SK-N-SH (cell line): Measurements from ENCODE around the gene MPV17L2. TPM values are rescaled to one million over a fixed set of nuclear protein-coding genes. Genes with fewer than 3 reads are reported as not detected.
A peak's percentile ranks its signal among the peaks of the same experiment; 100 is the strongest.

ENCODE experiments used
- CTCF ChIA-PET: fragments of 300-600, 350-600 bp; formaldehyde crosslinking; extraction: SDS; loops from one replicate; lab custom pipeline; 2021; lab: Yijun Ruan, JAX
- POLR2A ChIA-PET: fragments of 350-600 bp; sonication (Branson Sonifier 250); formaldehyde crosslinking; extraction: SDS; loops from one replicate; lab custom pipeline; 2020; ENCODE audit warnings: antibody characterized with exemption, inconsistent platforms; lab: Yijun Ruan, JAX
- DNase-seq: peaks from one replicate; pipeline ENCODE4 v3.0.0; 2012
- H2AFZ ChIP-seq: fragments of 200-600 bp; sonication (generic); 2 replicates; pipeline ENCODE4 v1.8.1; 2016; ENCODE audit warnings: antibody characterized with exemption, mild to moderate bottlenecking, low read depth
- H3F3A ChIP-seq: fragments of 200-600 bp; sonication (generic); replicated peaks from 2 replicates; pipeline ENCODE3; 2016; ENCODE audit warnings: antibody characterized with exemption, mild to moderate bottlenecking; ENCODE audit not compliant: insufficient read depth
- H3K27ac ChIP-seq, 2 experiments: fragments of 200-500 bp in 1 of 2; fragments of 200-600 bp in 1 of 2; sonication (Bioruptor generic) in 1 of 2; sonication (generic), shearing (Covaris generic) in 1 of 2; 2 replicates each; pipeline versions ENCODE4 v1.5.1 to v1.6.1; 2014 to 2016; ENCODE audit warnings: low read depth in 2 of 2, inconsistent platforms in 1 of 2, low read length in 1 of 2, mild to moderate bottlenecking in 1 of 2, mixed read lengths in 1 of 2
- H3K27me3 ChIP-seq: fragments of 200-600 bp; sonication (generic), shearing (Covaris generic); 2 replicates; pipeline ENCODE4 v1.6.1; 2016; ENCODE audit warnings: mixed run types; ENCODE audit not compliant: insufficient read depth
- H3K36me3 ChIP-seq, 2 experiments: fragments of 200-500 bp in 1 of 2; fragments of 200-600 bp in 1 of 2; sonication (Bioruptor generic) in 1 of 2; sonication (generic) in 1 of 2; replicated peaks in 1 of 2; 2 replicates each; pipeline versions ENCODE3 to v1.5.1; 2014 to 2016; ENCODE audit warnings: low read length in 1 of 2, mild to moderate bottlenecking in 1 of 2; ENCODE audit not compliant: insufficient read depth in 2 of 2, control insufficient read depth in 1 of 2
- H3K4me1 ChIP-seq, 2 experiments: fragments of 200-500 bp in 1 of 2; fragments of 200-600 bp in 1 of 2; sonication (Bioruptor generic) in 1 of 2; sonication (generic), shearing (Covaris generic) in 1 of 2; 2 replicates each; pipeline versions ENCODE4 v1.5.1 to v1.6.1; 2014 to 2016; ENCODE audit warnings: low read depth in 1 of 2, low read length in 1 of 2, mixed run types in 1 of 2; ENCODE audit not compliant: insufficient read depth in 2 of 2, control insufficient read depth in 1 of 2
- H3K4me2 ChIP-seq: fragments of 200-600 bp; sonication (generic), shearing (Covaris generic); 2 replicates; pipeline ENCODE4 v1.6.1; 2017; ENCODE audit warnings: mixed run types
- H3K4me3 ChIP-seq, 2 experiments: fragments of 200-500 bp in 1 of 2; fragments of 200-600 bp in 1 of 2; sonication (Bioruptor generic) in 1 of 2; sonication (generic), shearing (Covaris generic) in 1 of 2; 2 replicates each; pipeline versions ENCODE4 v1.5.1 to v1.8.1; 2014 to 2016; ENCODE audit warnings: low read depth in 2 of 2, inconsistent platforms in 1 of 2, low read length in 1 of 2, mild to moderate bottlenecking in 1 of 2, mixed read lengths in 1 of 2, moderate library complexity in 1 of 2
- H3K79me2 ChIP-seq: fragments of 200-600 bp; sonication (generic); 2 replicates; pipeline ENCODE4 v1.8.1; 2017; ENCODE audit warnings: mild to moderate bottlenecking; ENCODE audit not compliant: insufficient read depth
- H3K9ac ChIP-seq: fragments of 200-600 bp; sonication (generic); 2 replicates; pipeline ENCODE4 v1.6.1; 2017; ENCODE audit warnings: mixed run types
- H3K9me2 ChIP-seq: fragments of 200-600 bp; sonication (generic); 2 replicates; pipeline ENCODE4 v1.6.1; 2017; ENCODE audit warnings: mixed run types
- H3K9me3 ChIP-seq: fragments of 200-600 bp; sonication (generic); 2 replicates; pipeline ENCODE4 v1.6.1; 2017; ENCODE audit warnings: mixed run types, mild to moderate bottlenecking, moderate library complexity
- H4K20me1 ChIP-seq: fragments of 200-600 bp; sonication (generic); 2 replicates; pipeline ENCODE4 v1.6.1; 2017; ENCODE audit warnings: mild to moderate bottlenecking, mixed run types; ENCODE audit not compliant: insufficient read depth
- FOSL2 ChIP-seq: IDR thresholded peaks from 2 replicates; pipeline ENCODE4 v1.4.0; 2012; ENCODE audit warnings: low read depth, mild to moderate bottlenecking, moderate library complexity, borderline replicate concordance
- FOXJ3 ChIP-seq: sonication (generic); formaldehyde crosslinking; IDR thresholded peaks from 2 replicates; pipeline ENCODE4 v1.5.1; 2020; ENCODE audit warnings: mild to moderate bottlenecking, missing genetic modification reagents
- MEF2A ChIP-seq: IDR thresholded peaks from 2 replicates; pipeline ENCODE4 v1.4.0; 2012; ENCODE audit warnings: low read depth, borderline replicate concordance
- MXI1 ChIP-seq: IDR thresholded peaks from 2 replicates; pipeline ENCODE4 v1.6.1; 2012; ENCODE audit warnings: mild to moderate bottlenecking, low read depth, low read length, improper control_type of control experiment
- NRF1 ChIP-seq: IDR thresholded peaks from 2 replicates; pipeline ENCODE4 v1.6.1; 2012; ENCODE audit warnings: low read depth, mild to moderate bottlenecking, low read length
- PBX3 ChIP-seq: IDR thresholded peaks from 2 replicates; pipeline ENCODE4; 2012
- POLR2AphosphoS5 ChIP-seq: IDR thresholded peaks from 2 replicates; pipeline ENCODE4 v1.6.1; 2012; ENCODE audit warnings: low read depth, low read length
- RCOR1 ChIP-seq: fragments of 150-350 bp; IDR thresholded peaks from 2 replicates; pipeline ENCODE4 v1.6.1; 2017; ENCODE audit warnings: antibody characterized with exemption, low read length
- RFX5 ChIP-seq: IDR thresholded peaks from 2 replicates; pipeline ENCODE4 v1.6.1; 2012; ENCODE audit warnings: mild to moderate bottlenecking, improper control_type of control experiment, low read length
- RXRA ChIP-seq: IDR thresholded peaks from 2 replicates; pipeline ENCODE4 v1.4.0; 2012; ENCODE audit warnings: low read depth, mild to moderate bottlenecking, borderline replicate concordance
- SIN3A ChIP-seq: IDR thresholded peaks from 2 replicates; pipeline ENCODE4 v1.6.1; 2012; ENCODE audit warnings: low read depth, mild to moderate bottlenecking, low read length, moderate library complexity, borderline replicate concordance
- USF1 ChIP-seq: IDR thresholded peaks from 2 replicates; pipeline ENCODE4 v1.4.0; 2012; ENCODE audit warnings: low read depth, borderline replicate concordance
- USF2 ChIP-seq: fragments of 150-350 bp; IDR thresholded peaks from 2 replicates; pipeline ENCODE4 v1.6.1; 2017; ENCODE audit warnings: antibody characterized with exemption, low read length, low read depth, borderline replicate concordance
- WGBS: methylation state at CpG from one replicate; pipeline ENCODE4 v1.1.6; 2017; ENCODE audit warnings: low lambda C conversion rate; 5-methylcytosine and 5-hydroxymethylcytosine counted together
- polyA plus RNA-seq, 3 experiments: library from polyadenylated mRNA; depleted of rRNA; stranded (reverse); fragments of >200 nt; gene quantifications; 2 replicates each; pipeline ENCODE4 v1.2.3, GENCODE V29; 2012
- TF ChIP-seq, protein P1 (sequence below): IDR thresholded peaks from 2 replicates; pipeline ENCODE4 v1.4.0; 2012; ENCODE audit warnings: low read depth
- TF ChIP-seq, protein P2 (sequence below): IDR thresholded peaks from 2 replicates; pipeline ENCODE4 v1.6.1; 2012; ENCODE audit warnings: mild to moderate bottlenecking, low read depth, low read length, moderate library complexity
- TF ChIP-seq, protein P3 (sequence below): IDR thresholded peaks from 2 replicates; pipeline ENCODE4 v1.4.0; 2012; ENCODE audit warnings: low read depth, borderline replicate concordance

The MPV17L2 gene
- polyA plus RNA-seq, 1 of the 3 experiments (the other 2 are of a cell fraction): 17.5 TPM

DNA sequence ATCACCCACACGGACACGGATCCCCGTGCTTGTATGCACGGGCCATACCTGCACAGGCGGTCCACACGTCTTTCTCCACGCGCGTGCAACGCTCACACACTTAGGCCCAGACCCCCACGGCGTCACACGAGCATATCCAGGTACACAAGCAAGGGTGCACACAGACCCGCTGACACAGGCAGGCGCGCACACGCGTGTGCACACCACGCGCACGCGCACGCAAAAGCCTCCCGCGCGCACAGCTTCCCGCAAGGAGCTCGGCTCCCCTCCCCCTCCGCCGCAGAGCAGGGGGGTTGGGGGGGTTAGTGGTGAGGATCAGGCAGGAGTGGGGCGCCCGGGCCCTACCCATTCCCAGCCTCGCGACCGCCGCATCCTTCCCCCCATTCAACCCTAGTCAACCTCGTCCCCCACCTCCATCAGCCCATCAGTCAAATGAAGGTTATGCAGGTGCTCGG, 10.4 kb downstream of the MPV17L2 start:
- Histone ChIP-seq H3K4me3 (peak overlapping the region; percentile 71 to 82), H3K79me2 (no peaks in the 10 kb centered on the region), H4K20me1 (no peaks in the 10 kb centered on the region), H3K9ac (peak overlapping the region; percentile 45), H3K36me3 (peaks cover 0 to 2% of the 10 kb centered on the region in 2 experiments), H3K27me3 (no peaks in the 10 kb centered on the region), H3K9me3 (no peaks in the 10 kb centered on the region), H3K4me2 (peak overlapping the region; percentile 94), H3K9me2 (no peaks in the 10 kb centered on the region), H3F3A (no peaks in the 10 kb centered on the region), H3K27ac (peak overlapping the region in 1 of 2 experiments; percentile 63; a peak in 2 of 4 replicates), H3K4me1 (peaks cover 4 to 20% of the 10 kb centered on the region in 2 experiments; a peak in 2 of 4 replicates), H2AFZ (peak overlapping the region; percentile 71)
- TF ChIP-seq SIN3A (0 out of 2 replicates have a peak, but pooled peaks have one; percentile 5), MXI1 (no peak), NRF1 (peak; percentile 64), RXRA (no peak)
- TF ChIP-seq, protein P1, sequence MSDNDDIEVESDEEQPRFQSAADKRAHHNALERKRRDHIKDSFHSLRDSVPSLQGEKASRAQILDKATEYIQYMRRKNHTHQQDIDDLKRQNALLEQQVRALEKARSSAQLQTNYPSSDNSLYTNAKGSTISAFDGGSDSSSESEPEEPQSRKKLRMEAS: no peak
- ChIA-PET POLR2A (interaction anchor here (1.3 to 2.1 kb wide), 3 partner anchors 9 to 76 kb away, joined by 3 to 5 read pairs (median 3); partner anchors contain the start of gene MPV17L2), CTCF (interaction anchor here (0.6 to 20.7 kb wide), 11 partner anchors 11 to 196 kb away, joined by 3 to 505 read pairs (median 6); partner anchors contain the start of genes ARRDC2, JUND, MPV17L2 and PDE4C)
- peak; percentile 69 for DNase-seq
- WGBS: 0% methylated on average over 8 of the region's 38 CpGs

GRCh38 chr19:18203863-18204393, 10.9 kb downstream of the MPV17L2 start, which contains the start of gene RAB3A:
RAB3A (minus strand) TSS chr19:18204042; CDS start chr19:18202740, 1,302 bp downstream.
- Histone ChIP-seq H3K4me3 (peak within 1 kb of the TSS; percentile 71 to 82), H3K36me3 (peaks cover 0 to 2% of the 10 kb centered on the region in 2 experiments), H4K20me1 (no peaks in the 10 kb centered on the region), H2AFZ (peak within 1 kb of the TSS; percentile 76), H3K79me2 (no peaks in the 10 kb centered on the region), H3K27me3 (no peaks in the 10 kb centered on the region), H3K9me2 (no peaks in the 10 kb centered on the region), H3K4me1 (peaks cover 4 to 20% of the 10 kb centered on the region in 2 experiments; a peak in 2 of 4 replicates), H3K9me3 (no peaks in the 10 kb centered on the region), H3K4me2 (peak within 1 kb of the TSS; percentile 96), H3K27ac (peak within 1 kb of the TSS; percentile 85 to 93), H3F3A (no peaks in the 10 kb centered on the region), H3K9ac (peak within 1 kb of the TSS; percentile 79)
- peak; percentile 96 for DNase-seq
- POLR2A ChIA-PET: interaction anchor here (0.8 to 2.1 kb wide), 5 partner anchors 9 to 76 kb away, joined by 3 to 5 read pairs (median 3); partner anchors contain the start of gene MPV17L2
- 0% methylated on average over 13 of the region's 50 CpGs for WGBS
- CTCF ChIA-PET: interaction anchor here (0.6 to 20.7 kb wide), 12 partner anchors 11 to 196 kb away, joined by 3 to 505 read pairs (median 6); partner anchors contain the start of genes ARRDC2, JUND, MPV17L2 and PDE4C
- no peak for TF ChIP-seq POLR2AphosphoS5
- no peak for TF ChIP-seq MEF2A
- peak; percentile 100 for TF ChIP-seq PBX3
- peak; percentile 27; the same call in 1 of the 2 replicates for TF ChIP-seq RFX5
- TF ChIP-seq, protein P2, sequence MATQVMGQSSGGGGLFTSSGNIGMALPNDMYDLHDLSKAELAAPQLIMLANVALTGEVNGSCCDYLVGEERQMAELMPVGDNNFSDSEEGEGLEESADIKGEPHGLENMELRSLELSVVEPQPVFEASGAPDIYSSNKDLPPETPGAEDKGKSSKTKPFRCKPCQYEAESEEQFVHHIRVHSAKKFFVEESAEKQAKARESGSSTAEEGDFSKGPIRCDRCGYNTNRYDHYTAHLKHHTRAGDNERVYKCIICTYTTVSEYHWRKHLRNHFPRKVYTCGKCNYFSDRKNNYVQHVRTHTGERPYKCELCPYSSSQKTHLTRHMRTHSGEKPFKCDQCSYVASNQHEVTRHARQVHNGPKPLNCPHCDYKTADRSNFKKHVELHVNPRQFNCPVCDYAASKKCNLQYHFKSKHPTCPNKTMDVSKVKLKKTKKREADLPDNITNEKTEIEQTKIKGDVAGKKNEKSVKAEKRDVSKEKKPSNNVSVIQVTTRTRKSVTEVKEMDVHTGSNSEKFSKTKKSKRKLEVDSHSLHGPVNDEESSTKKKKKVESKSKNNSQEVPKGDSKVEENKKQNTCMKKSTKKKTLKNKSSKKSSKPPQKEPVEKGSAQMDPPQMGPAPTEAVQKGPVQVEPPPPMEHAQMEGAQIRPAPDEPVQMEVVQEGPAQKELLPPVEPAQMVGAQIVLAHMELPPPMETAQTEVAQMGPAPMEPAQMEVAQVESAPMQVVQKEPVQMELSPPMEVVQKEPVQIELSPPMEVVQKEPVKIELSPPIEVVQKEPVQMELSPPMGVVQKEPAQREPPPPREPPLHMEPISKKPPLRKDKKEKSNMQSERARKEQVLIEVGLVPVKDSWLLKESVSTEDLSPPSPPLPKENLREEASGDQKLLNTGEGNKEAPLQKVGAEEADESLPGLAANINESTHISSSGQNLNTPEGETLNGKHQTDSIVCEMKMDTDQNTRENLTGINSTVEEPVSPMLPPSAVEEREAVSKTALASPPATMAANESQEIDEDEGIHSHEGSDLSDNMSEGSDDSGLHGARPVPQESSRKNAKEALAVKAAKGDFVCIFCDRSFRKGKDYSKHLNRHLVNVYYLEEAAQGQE: no peak
- TF ChIP-seq USF1: no peak
- TF ChIP-seq, protein P3, sequence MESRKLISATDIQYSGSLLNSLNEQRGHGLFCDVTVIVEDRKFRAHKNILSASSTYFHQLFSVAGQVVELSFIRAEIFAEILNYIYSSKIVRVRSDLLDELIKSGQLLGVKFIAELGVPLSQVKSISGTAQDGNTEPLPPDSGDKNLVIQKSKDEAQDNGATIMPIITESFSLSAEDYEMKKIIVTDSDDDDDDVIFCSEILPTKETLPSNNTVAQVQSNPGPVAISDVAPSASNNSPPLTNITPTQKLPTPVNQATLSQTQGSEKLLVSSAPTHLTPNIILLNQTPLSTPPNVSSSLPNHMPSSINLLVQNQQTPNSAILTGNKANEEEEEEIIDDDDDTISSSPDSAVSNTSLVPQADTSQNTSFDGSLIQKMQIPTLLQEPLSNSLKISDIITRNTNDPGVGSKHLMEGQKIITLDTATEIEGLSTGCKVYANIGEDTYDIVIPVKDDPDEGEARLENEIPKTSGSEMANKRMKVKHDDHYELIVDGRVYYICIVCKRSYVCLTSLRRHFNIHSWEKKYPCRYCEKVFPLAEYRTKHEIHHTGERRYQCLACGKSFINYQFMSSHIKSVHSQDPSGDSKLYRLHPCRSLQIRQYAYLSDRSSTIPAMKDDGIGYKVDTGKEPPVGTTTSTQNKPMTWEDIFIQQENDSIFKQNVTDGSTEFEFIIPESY: no peak
- no peak for TF ChIP-seq FOXJ3 (CRISPR knock-in tag)
- TF ChIP-seq USF2: no peak
- no peak for TF ChIP-seq FOSL2
- no peak for TF ChIP-seq RCOR1
